Ovary (tissue), 9 donors: Measurements from ENCODE around the gene LRP1. TPM values are rescaled to one million over a fixed set of nuclear protein-coding genes. Genes with fewer than 3 reads are reported as not detected.

Experiments
- DNase-seq, 5 donors: peaks; one replicate each; pipeline ENCODE4 v3.0.0-alpha.2; 2019 to 2020
- H3K27ac ChIP-seq, 2 donors: fragments of 200-600 bp; one replicate each; pipeline versions ENCODE4 v1.5.1 to v1.8.0; 2019 to 2022
- H3K27me3 ChIP-seq: fragments of 200-600 bp; one replicate; pipeline ENCODE4 v1.8.0; 2022
- H3K36me3 ChIP-seq: fragments of 200-600 bp; sonication (generic); one replicate; pipeline ENCODE4 v1.5.1; 2019
- H3K4me1 ChIP-seq: one replicate; pipeline ENCODE4 v1.8.1; 2013; ENCODE audit warnings: mild to moderate bottlenecking, moderate library complexity; ENCODE audit not compliant: insufficient read depth
- H3K4me3 ChIP-seq: fragments of 200-600 bp; sonication (generic); one replicate; pipeline ENCODE4 v1.5.1; 2017
- H3K9me3 ChIP-seq, 2 donors: fragments of 200-600 bp in 1 of 2; sonication (generic) in 1 of 2; one replicate each; pipeline versions ENCODE4 v1.5.1 to v1.8.1; 2013 to 2019; ENCODE audit warnings: mild to moderate bottlenecking in 1 of 2, moderate library complexity in 1 of 2
- EP300 ChIP-seq: sonication (generic); formaldehyde crosslinking; IDR thresholded peaks from one replicate; pipeline ENCODE4 v1.6.1; 2017; ENCODE audit warnings: antibody characterized with exemption
- POLR2A ChIP-seq: fragments of 450-650 bp; IDR thresholded peaks from one replicate; pipeline ENCODE4 v1.6.1; 2017; ENCODE audit warnings: antibody characterized with exemption, mild to moderate bottlenecking, moderate library complexity
- WGBS, 3 donors: extraction: QIAGEN DNeasy Blood & Tissue Kit in 1 of 3; methylation state at CpG; one replicate each; pipeline versions ENCODE4 v1.1.5 to v1.1.7; 2013 to 2017; 5-methylcytosine and 5-hydroxymethylcytosine counted together
- intact Hi-C, 4 donors: fragments of 100-400 bp; cut with DNase I; formaldehyde crosslinking; loops; one replicate each; pipeline versions ENCODE4 v1.11.0 to v1.15.1; 2022 to 2023
- polyA plus RNA-seq, 2 donors: library from polyadenylated mRNA; stranded (reverse); fragments of 200-250 nt in 1 of 2; fragments of 350-450 nt in 1 of 2; fragmentation: Illumina TruSeq in 1 of 2; extraction: RNeasy Lipid Tissue Mini Kit (QIAGEN cat#74804) in 1 of 2; gene quantifications; one replicate each; pipeline ENCODE4 v1.2.3, GENCODE V29; 2013 to 2014
- total RNA-seq, 7 donors: library from RNA; depleted of rRNA in 2 of 7; stranded (reverse); fragments of >200 nt in 2 of 7; fragmentation: NEBNext Ultra II Directional in 3 of 7; extraction: Animal tissue kit (Norgen Biotek cat#: 25700) in 3 of 7; gene quantifications; one replicate each; pipeline versions ENCODE4 v1.1.0 to v1.2.4, GENCODE V29; 2016 to 2023
- TF ChIP-seq, protein P1 (sequence below), 3 donors: fragments of 450-650 bp in 2 of 3; fragments of 200-600 bp in 1 of 3; IDR thresholded peaks; one replicate each; pipeline versions ENCODE4 v1.5.1 to v1.8.0; 2016 to 2022; ENCODE audit warnings: antibody characterized with exemption in 3 of 3, mild to moderate bottlenecking in 1 of 3
- donor health status: DM: no; HTN: no; CAD: no; lungs with moderate emphysema.
- donor health status: DM: no; HTN: no; CAD: no.
- donor health status: Bipolar disorder and iron deficiency.
- donor health status: DM: yes; HTN: yes; CAD: no.
- donor health status: DM: no; HTN: no; CAD: no.
- donor health status: DM: yes; HTN: yes; CAD: no.

The LRP1 gene
- total and polyA plus RNA-seq, 9 donors, result 76.4 to 640 (median 323) TPM

DNA sequence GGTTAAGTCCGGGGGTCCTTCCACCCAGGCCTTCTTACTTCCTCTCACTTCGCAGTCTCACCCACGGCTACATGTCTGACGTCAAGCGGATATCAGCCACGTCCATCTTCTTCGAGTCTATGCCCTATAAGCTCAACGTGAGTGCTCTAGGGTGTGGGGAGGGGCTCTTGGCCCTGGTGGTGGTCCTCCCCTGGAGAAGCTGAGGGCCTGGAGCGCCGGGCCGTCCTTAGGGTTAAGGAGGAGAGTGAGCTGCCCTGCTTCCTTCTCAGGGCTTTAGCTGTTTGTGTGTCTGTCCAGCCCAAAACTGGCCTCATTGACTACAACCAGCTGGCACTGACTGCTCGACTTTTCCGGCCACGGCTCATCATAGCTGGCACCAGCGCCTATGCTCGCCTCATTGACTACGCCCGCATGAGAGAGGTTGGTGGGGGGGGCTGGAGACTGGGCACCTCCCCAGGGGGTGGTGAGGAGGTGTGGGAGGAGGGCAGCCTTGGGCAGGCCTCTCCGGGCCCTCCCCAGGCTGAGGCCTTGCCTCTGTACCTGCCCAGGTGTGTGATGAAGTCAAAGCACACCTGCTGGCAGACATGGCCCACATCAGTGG, 104.0 kb downstream of the LRP1 start:
- H3K4me3 ChIP-seq, result no peak overlapping the region
- H3K4me1 ChIP-seq, result peaks cover 7% of the 10 kb centered on the region
- DNase-seq, result no peak
- WGBS, 3 donors, result 85 to 88% (median 87%) methylated on average over 19 of the region's 19 CpGs
- H3K9me3 ChIP-seq, result no peaks in the 10 kb centered on the region
- no peaks in the 10 kb centered on the region for H3K27me3 ChIP-seq
- intact Hi-C loops, result no loop called here
- TF ChIP-seq EP300, result no peak
- no peaks in the 10 kb centered on the region for H3K36me3 ChIP-seq
- H3K27ac ChIP-seq, result no peak overlapping the region

DNA sequence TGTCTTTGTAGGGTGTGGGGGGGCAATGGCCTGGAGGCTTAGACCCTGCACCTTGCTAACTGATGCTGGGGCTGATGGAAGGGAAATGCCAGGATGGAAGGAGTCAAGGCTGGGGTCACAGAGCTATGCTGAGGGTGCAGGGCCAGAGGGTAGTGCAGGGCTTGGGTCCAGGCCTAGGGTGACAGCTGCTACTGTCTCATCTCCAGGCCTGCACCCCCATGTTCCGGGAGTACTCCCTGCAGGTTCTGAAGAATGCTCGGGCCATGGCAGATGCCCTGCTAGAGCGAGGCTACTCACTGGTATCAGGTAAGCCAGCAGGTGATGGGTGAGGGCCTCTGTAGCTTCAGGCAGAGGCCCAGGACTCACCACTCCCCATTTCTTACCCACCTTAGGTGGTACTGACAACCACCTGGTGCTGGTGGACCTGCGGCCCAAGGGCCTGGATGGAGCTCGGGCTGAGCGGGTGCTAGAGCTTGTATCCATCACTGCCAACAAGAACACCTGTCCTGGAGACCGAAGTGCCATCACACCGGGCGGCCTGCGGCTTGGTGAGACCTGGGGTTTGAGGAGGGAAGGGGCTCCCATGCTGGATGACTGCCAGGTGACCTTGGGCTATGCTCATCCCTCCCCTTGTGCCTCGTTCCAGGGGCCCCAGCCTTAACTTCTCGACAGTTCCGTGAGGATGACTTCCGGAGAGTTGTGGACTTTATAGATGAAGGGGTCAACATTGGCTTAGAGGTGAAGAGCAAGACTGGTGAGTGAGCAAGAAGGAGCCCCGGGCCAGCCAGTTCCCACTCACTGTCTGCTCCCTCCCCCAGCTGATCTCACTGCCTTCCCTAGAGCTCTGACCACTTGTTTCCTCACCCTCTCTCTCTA, 105.3 kb downstream of the LRP1 start:
- H3K27me3 ChIP-seq, result no peaks in the 10 kb centered on the region
- no peak for TF ChIP-seq POLR2A
- TF ChIP-seq, protein P1, sequence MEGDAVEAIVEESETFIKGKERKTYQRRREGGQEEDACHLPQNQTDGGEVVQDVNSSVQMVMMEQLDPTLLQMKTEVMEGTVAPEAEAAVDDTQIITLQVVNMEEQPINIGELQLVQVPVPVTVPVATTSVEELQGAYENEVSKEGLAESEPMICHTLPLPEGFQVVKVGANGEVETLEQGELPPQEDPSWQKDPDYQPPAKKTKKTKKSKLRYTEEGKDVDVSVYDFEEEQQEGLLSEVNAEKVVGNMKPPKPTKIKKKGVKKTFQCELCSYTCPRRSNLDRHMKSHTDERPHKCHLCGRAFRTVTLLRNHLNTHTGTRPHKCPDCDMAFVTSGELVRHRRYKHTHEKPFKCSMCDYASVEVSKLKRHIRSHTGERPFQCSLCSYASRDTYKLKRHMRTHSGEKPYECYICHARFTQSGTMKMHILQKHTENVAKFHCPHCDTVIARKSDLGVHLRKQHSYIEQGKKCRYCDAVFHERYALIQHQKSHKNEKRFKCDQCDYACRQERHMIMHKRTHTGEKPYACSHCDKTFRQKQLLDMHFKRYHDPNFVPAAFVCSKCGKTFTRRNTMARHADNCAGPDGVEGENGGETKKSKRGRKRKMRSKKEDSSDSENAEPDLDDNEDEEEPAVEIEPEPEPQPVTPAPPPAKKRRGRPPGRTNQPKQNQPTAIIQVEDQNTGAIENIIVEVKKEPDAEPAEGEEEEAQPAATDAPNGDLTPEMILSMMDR (IDR thresholded peaks at IDR 0.05), result no peak
- no peak for TF ChIP-seq EP300
- H3K4me1 ChIP-seq, result peaks cover 11% of the 10 kb centered on the region
- no peaks in the 10 kb centered on the region for H3K9me3 ChIP-seq
- peak in 3 of 5 donors; percentile 20 to 41 (median 34) for DNase-seq
- H3K4me3 ChIP-seq, result no peak overlapping the region
- WGBS, 3 donors, result 76 to 82% (median 77%) methylated on average over 15 of the region's 15 CpGs
- no peaks in the 10 kb centered on the region for H3K36me3 ChIP-seq
- no peak overlapping the region for H3K27ac ChIP-seq
- intact Hi-C loops, result no loop called here

DNA sequence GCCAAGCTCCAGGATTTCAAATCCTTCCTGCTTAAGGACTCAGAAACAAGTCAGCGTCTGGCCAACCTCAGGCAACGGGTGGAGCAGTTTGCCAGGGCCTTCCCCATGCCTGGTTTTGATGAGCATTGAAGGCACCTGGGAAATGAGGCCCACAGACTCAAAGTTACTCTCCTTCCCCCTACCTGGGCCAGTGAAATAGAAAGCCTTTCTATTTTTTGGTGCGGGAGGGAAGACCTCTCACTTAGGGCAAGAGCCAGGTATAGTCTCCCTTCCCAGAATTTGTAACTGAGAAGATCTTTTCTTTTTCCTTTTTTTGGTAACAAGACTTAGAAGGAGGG, 105.9 kb downstream of the LRP1 start:
- Histone ChIP-seq H3K4me3 (no peak overlapping the region), H3K27ac (no peak overlapping the region), H3K4me1 (peaks cover 11% of the 10 kb centered on the region), H3K9me3 (no peaks in the 10 kb centered on the region), H3K36me3 (no peaks in the 10 kb centered on the region), H3K27me3 (no peaks in the 10 kb centered on the region)
- no peak for DNase-seq
- TF ChIP-seq POLR2A (no peak), EP300 (no peak)
- TF ChIP-seq, protein P1 (IDR thresholded peaks at IDR 0.05), result no peak
- intact Hi-C loops, result no loop called here
- WGBS, 3 donors, result 78 to 95% (median 92%) methylated on average over 3 of the region's 3 CpGs

DNA sequence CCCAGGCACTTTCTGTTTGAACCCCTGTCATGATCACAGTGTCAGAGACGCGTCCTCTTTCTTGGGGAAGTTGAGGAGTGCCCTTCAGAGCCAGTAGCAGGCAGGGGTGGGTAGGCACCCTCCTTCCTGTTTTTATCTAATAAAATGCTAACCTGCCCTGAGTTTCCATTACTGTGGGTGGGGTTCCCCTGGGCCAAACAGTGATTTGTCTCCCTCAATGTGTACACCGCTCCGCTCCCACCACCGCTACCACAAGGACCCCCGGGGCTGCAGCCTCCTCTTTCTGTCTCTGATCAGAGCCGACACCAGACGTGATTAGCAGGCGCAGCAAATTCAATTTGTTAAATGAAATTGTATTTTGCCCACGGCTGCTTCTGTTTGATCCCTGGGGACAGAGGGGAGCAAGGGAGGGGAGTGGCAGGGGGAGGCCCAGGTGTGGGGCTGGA, 106.3 kb downstream of the LRP1 start:
- no peak for DNase-seq
- H3K27me3 ChIP-seq, result no peaks in the 10 kb centered on the region
- no peaks in the 10 kb centered on the region for H3K9me3 ChIP-seq
- no peak overlapping the region for H3K4me3 ChIP-seq
- 84 to 88% (median 88%) methylated on average over 10 of the region's 10 CpGs for WGBS, 3 donors
- TF ChIP-seq EP300 (no peak), POLR2A (no peak)
- TF ChIP-seq, protein P1 (IDR thresholded peaks at IDR 0.05), result no peak
- intact Hi-C loops, result no loop called here
- H3K4me1 ChIP-seq, result peaks cover 11% of the 10 kb centered on the region
- H3K27ac ChIP-seq, result no peak overlapping the region
- H3K36me3 ChIP-seq, result no peaks in the 10 kb centered on the region
